ENCODE results near the gene EFNA4. TPM values are rescaled to one million over a fixed set of nuclear protein-coding genes. Genes with fewer than 3 reads are reported as not detected.

The EFNA4 gene
- total and polyA plus RNA-seq, 2 of the 8 experiments (the other 6 are each of a cell fraction or from before 2014, with no cell fraction given), result 21.9 to 23.9 TPM

DNA sequence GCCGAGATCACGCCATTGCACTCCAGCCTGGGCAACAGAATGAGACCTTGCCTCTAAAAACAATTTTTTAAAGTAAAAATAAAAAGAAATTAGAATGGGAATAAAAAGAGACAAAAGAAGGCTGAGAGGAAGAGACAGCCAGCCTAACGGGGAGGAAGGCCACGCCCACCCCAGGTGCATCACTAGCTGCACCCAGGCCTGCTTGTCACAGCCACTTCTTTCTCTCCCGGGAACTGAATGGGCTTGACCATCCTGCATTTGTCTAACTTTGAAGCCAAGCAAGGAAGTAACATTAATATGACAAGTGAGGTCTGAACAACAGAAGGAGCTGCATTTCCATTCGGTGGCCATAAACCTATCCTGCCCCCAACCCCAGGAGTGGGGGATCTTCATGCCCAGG, 43.3 kb downstream of the EFNA4 start:
- no peak for FAIRE-seq

More for the DNA sequence above, 43.3 kb downstream of the EFNA4 start:
- Histone ChIP-seq H4K91ac (replicated peaks; ENCODE audit: insufficient read length, low read length) (no peak overlapping the region), H2AFZ (ENCODE audit: low read length) (no peak overlapping the region), H3K4ac (replicated peaks; ENCODE audit: insufficient read length, low read depth, low read length) (no peak overlapping the region), H3K79me2 (ENCODE audit: control insufficient read depth in 1 of 2, insufficient read depth in 2 of 2, low read length in 2 of 2) (no peaks in the 10 kb centered on the region), H2BK120ac (replicated peaks; ENCODE audit: low read depth, low read length) (no peak overlapping the region), H4K5ac (ENCODE audit: insufficient read length, low read depth, low read length) (no peak overlapping the region), H3K9ac (replicated peaks in 1 of 4; ENCODE audit: extremely low read depth in 1 of 4, low read depth in 3 of 4, low read length in 3 of 4) (no peak overlapping the region), H3K36me3 (ENCODE audit: control insufficient read depth in 2 of 4, insufficient read depth in 4 of 4, low read length in 3 of 4) (no peaks in the 10 kb centered on the region), H2BK12ac (ENCODE audit: low read depth, low read length) (no peak overlapping the region), H3K23me2 (ENCODE audit: low read depth, low read length) (no peaks in the 10 kb centered on the region), H3K4me3 (ENCODE audit: extremely low read depth in 1 of 4, insufficient read depth in 2 of 4, low read depth in 3 of 4, low read length in 4 of 4) (no peak overlapping the region), H3K56ac (replicated peaks; ENCODE audit: insufficient read length, low read depth, low read length) (no peak overlapping the region), H3K27ac (ENCODE audit: low read depth, low read length) (no peak overlapping the region), H2BK5ac (ENCODE audit: low read depth, low read length) (no peak overlapping the region), H3K18ac (ENCODE audit: extremely low read depth, low read length) (no peak overlapping the region), H2AK5ac (ENCODE audit: low read depth, low read length) (no peak overlapping the region), H3K27me3 (replicated peaks in 1 of 4; ENCODE audit: control insufficient read depth in 3 of 4, extremely low read depth in 1 of 4, insufficient read depth in 3 of 4, low read length in 3 of 4) (no peaks in the 10 kb centered on the region), H4K8ac (ENCODE audit: extremely low read depth, insufficient read depth, low read length) (no peak overlapping the region), H3K9me3 (ENCODE audit: insufficient read depth in 2 of 2, low read depth in 1 of 2, low read length in 1 of 2) (no peaks in the 10 kb centered on the region), H3K79me1 (ENCODE audit: low read depth, low read length) (no peaks in the 10 kb centered on the region), H2BK20ac (ENCODE audit: low read length) (no peak overlapping the region), H3K14ac (ENCODE audit: insufficient read length) (no peak overlapping the region), H2BK15ac (ENCODE audit: low read length) (no peak overlapping the region), H4K20me1 (replicated peaks in 1 of 2; ENCODE audit: control insufficient read depth in 1 of 2, insufficient read depth in 2 of 2, low read length in 2 of 2) (peaks cover 0 to 4% of the 10 kb centered on the region in 2 experiments), H3K4me2 (ENCODE audit: insufficient read depth in 1 of 2, low read depth in 2 of 2, low read length in 2 of 2) (no peak overlapping the region), H3K4me1 (replicated peaks in 1 of 4; ENCODE audit: control insufficient read depth in 3 of 4, insufficient read depth in 4 of 4, low read length in 3 of 4) (no peaks in the 10 kb centered on the region), H3K23ac (ENCODE audit: insufficient read length) (no peak overlapping the region)
- TF ChIP-seq ASH2L (IDR thresholded peaks at IDR 0.05; ENCODE audit: low read length) (no peak), RXRA (IDR thresholded peaks at IDR 0.05; ENCODE audit: insufficient read depth, low read depth, low read length) (no peak), JUND (IDR thresholded peaks at IDR 0.05; ENCODE audit: low read length) (no peak), MAFK (IDR thresholded peaks at IDR 0.05; ENCODE audit: low read depth, low read length) (no peak), BRCA1 (IDR thresholded peaks at IDR 0.05; ENCODE audit: low read depth, low read length) (no peak), BACH1 (IDR thresholded peaks at IDR 0.05; ENCODE audit: low read length) (no peak), NRF1 (IDR thresholded peaks at IDR 0.05; ENCODE audit: low read depth, low read length) (no peak), TEAD4 (IDR thresholded peaks at IDR 0.05; ENCODE audit: low read depth, low read length) (no peak)
- TF ChIP-seq, protein P1, sequence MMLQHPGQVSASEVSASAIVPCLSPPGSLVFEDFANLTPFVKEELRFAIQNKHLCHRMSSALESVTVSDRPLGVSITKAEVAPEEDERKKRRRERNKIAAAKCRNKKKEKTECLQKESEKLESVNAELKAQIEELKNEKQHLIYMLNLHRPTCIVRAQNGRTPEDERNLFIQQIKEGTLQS (IDR thresholded peaks at IDR 0.05; ENCODE audit: insufficient read depth, low read depth, low read length), result no peak
- ChIA-PET CTCF (ENCODE audit: partially characterized antibody) (interaction anchor here (0.8 to 3.5 kb wide), 14 partner anchors 8 to 70 kb away, joined by 3 to 29 read pairs (median 4); no protein-coding TSS in a partner anchor), POLR2A (ENCODE audit: partially characterized antibody) (no interaction called here)
- 79% methylated on average over 6 of the region's 6 CpGs; no CpG with 5 or more reads in 1 of the 2 experiments for WGBS, 2 experiments (ENCODE audit: extremely low coverage in 1 of 2, insufficient coverage in 1 of 2, insufficient read length in 1 of 2, insufficient replicate concordance in 2 of 2, low coverage in 1 of 2, low lambda C conversion rate in 2 of 2, missing lambda C conversion rate in 1 of 2)
- DNase-seq (ENCODE audit: low read depth in 1 of 2, low spot score in 2 of 2), result no peak

Data from H1 (cell line).